ENCODE results near the gene ZBTB48.

DNA sequence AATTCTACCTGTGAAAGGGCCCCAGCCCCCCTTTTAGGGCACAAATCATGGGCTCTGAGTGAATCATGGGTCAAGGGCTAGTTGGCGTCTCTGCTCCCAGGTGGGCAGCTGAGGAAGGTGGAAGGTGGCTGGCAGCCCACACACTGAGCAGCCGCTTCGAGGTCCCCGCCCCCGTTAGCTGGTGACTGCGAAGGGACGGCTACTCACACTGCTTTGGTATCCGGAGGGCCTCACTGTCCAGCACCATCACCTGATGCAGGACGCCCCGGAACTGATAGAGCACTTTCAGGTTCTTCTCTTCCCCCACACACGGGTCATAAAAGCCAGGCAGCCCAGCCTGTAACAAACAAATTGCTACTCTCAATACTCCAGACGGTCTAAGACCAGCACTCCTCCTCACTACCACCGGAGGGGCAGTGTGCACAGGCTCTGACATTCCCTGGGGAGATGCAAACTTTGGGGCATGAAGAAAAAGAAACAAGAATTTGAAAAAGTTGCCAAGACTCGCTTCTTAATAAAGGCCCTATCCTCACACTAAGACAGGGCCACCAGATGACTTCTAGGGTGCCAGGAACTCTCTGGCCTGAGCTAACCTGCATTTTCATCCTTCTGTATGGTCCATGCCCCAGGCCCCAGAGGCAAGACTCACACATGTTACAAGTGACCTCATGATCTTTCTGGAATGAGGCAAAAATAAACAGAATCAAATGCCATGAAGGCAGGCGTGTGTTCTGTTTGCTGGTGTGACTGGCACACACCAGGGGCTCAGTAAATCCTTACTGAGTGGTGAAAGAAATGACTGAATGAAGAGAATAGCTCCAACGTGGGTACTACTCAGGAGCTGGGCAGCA is 56.3 kb downstream of the ZBTB48 start:
- TF ChIP-seq, protein P1, sequence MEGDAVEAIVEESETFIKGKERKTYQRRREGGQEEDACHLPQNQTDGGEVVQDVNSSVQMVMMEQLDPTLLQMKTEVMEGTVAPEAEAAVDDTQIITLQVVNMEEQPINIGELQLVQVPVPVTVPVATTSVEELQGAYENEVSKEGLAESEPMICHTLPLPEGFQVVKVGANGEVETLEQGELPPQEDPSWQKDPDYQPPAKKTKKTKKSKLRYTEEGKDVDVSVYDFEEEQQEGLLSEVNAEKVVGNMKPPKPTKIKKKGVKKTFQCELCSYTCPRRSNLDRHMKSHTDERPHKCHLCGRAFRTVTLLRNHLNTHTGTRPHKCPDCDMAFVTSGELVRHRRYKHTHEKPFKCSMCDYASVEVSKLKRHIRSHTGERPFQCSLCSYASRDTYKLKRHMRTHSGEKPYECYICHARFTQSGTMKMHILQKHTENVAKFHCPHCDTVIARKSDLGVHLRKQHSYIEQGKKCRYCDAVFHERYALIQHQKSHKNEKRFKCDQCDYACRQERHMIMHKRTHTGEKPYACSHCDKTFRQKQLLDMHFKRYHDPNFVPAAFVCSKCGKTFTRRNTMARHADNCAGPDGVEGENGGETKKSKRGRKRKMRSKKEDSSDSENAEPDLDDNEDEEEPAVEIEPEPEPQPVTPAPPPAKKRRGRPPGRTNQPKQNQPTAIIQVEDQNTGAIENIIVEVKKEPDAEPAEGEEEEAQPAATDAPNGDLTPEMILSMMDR (IDR thresholded peaks at IDR 0.05; ENCODE audit: low read length) = no peak
- no peak for TF ChIP-seq EZH2 (optimal IDR thresholded peaks at IDR 0.05; ENCODE audit: low read depth, low read length)

All from MM.1S (cell line).